Naive thymus-derived CD4-positive, alpha-beta T cell (primary cell): ENCODE measurements around the gene OR10G7. TPM values are rescaled to one million over a fixed set of nuclear protein-coding genes. Genes with fewer than 3 reads are reported as not detected.

Experiments
- ATAC-seq: fragments of 150-1000 bp; cut with Tn5 transposase; 2 replicates; pipeline ENCODE4 v1.10.0; 2021; ENCODE audit warnings: mild to moderate bottlenecking, moderate library complexity
- CTCF ChIA-PET: fragments of 350-600 bp; sonication (Branson Sonifier 250); formaldehyde crosslinking; loops from one replicate; lab custom pipeline; 2021; ENCODE audit warnings: antibody characterized with exemption; lab: Charles Lee
- POLR2A ChIA-PET: fragments of 350-600 bp; sonication (Branson Sonifier 250); formaldehyde crosslinking; loops from one replicate; lab custom pipeline; 2021; ENCODE audit warnings: antibody characterized with exemption, inconsistent platforms; lab: Charles Lee
- DNase-seq, 9 donors: peaks; one replicate each; pipeline versions ENCODE4 v3.0.0 to v3.0.0-alpha.2; 2020 to 2022; ENCODE audit warnings: mixed read lengths in 1 of 9
- H3K27ac ChIP-seq: one replicate; pipeline ENCODE4 v1.7.0; 2013; ENCODE audit warnings: mild to moderate bottlenecking, low read depth, low read length, moderate library complexity
- H3K27me3 ChIP-seq, 2 donors: one replicate each; pipeline ENCODE4 v1.7.0; 2013; ENCODE audit warnings: low read length in 2 of 2, mild to moderate bottlenecking in 2 of 2, moderate library complexity in 2 of 2; ENCODE audit not compliant: control insufficient read depth in 2 of 2, insufficient read depth in 2 of 2
- H3K36me3 ChIP-seq, 3 experiments: 1 replicate in 2 of 3; 2 replicates in 1 of 3; pipeline ENCODE4 v1.7.0; 2013; ENCODE audit warnings: low read length in 3 of 3, mild to moderate bottlenecking in 3 of 3, moderate library complexity in 1 of 3; ENCODE audit not compliant: insufficient read depth in 3 of 3, control insufficient read depth in 2 of 3
- H3K4me1 ChIP-seq, 2 donors: one replicate each; pipeline ENCODE4 v1.7.0; 2013; ENCODE audit warnings: low read length in 2 of 2, mild to moderate bottlenecking in 2 of 2, moderate library complexity in 1 of 2; ENCODE audit not compliant: control insufficient read depth in 2 of 2, insufficient read depth in 2 of 2
- H3K4me3 ChIP-seq: 2 replicates; pipeline ENCODE4 v1.7.0; 2013; ENCODE audit warnings: mild to moderate bottlenecking, low read length
- H3K9me3 ChIP-seq, 3 experiments: 1 replicate in 2 of 3; 2 replicates in 1 of 3; pipeline ENCODE4 v1.7.0; 2013; ENCODE audit warnings: low read length in 3 of 3; ENCODE audit not compliant: control insufficient read depth in 2 of 3
- H3K27ac Mint-ChIP-seq, 9 donors: one replicate each; pipeline ENCODE4 v1.8.0; 2020 to 2022; ENCODE audit warnings: mixed read lengths in 9 of 9, mild to moderate bottlenecking in 8 of 9, moderate library complexity in 5 of 9, inconsistent platforms in 2 of 9
- H3K27me3 Mint-ChIP-seq, 5 donors: one replicate each; pipeline ENCODE4 v1.8.0; 2021 to 2022; ENCODE audit warnings: mixed read lengths in 5 of 5, mild to moderate bottlenecking in 1 of 5
- H3K36me3 Mint-ChIP-seq, 5 donors: one replicate each; pipeline ENCODE4 v1.8.0; 2020 to 2022; ENCODE audit warnings: mixed read lengths in 5 of 5, mild to moderate bottlenecking in 3 of 5, inconsistent platforms in 1 of 5
- H3K4me1 Mint-ChIP-seq, 7 donors: one replicate each; pipeline ENCODE4 v1.8.0; 2020 to 2022; ENCODE audit warnings: mixed read lengths in 7 of 7, mild to moderate bottlenecking in 3 of 7, inconsistent platforms in 1 of 7
- H3K4me3 Mint-ChIP-seq, 10 donors: one replicate each; pipeline ENCODE4 v1.8.0; 2020 to 2022; ENCODE audit warnings: mild to moderate bottlenecking in 10 of 10, mixed read lengths in 10 of 10, moderate library complexity in 6 of 10, inconsistent platforms in 2 of 10
- H3K9me3 Mint-ChIP-seq, 11 donors: one replicate each; pipeline ENCODE4 v1.8.0; 2020 to 2022; ENCODE audit warnings: mixed read lengths in 11 of 11, mild to moderate bottlenecking in 4 of 11, inconsistent platforms in 1 of 11, moderate library complexity in 1 of 11
- intact Hi-C, 2 donors: fragments of 100-400 bp; cut with micrococcal nuclease; formaldehyde crosslinking; loops; one replicate each; pipeline ENCODE4 v1.15.1; 2023
- polyA plus RNA-seq, 2 donors: library from polyadenylated mRNA; unstranded; fragments of 300-500 nt; fragmentation: Illumina TruSeq; gene quantifications; one replicate each; pipeline ENCODE4 v1.2.3, GENCODE V29; 2021
- total RNA-seq, 6 experiments: library from RNA in 5 of 6; stranded (reverse) in 5 of 6; gene quantifications; 1 replicate in 5 of 6; 2 replicates in 1 of 6; pipeline ENCODE4 v1.2.3 and lab custom pipeline; 2021 to 2026

OR10G7 gene
- not detected for total RNA-seq
- polyA plus RNA-seq = not detected
- not detected for total RNA-seq (lab: John Stamatoyannopoulos, UW)

GRCh38 chr11:124041254-124041653, at the start of gene OR10G7:
TSS of gene OR10G7 (minus strand) at chr11:124041325. CDS start at chr11:124039001, 2,324 bp downstream.
- Histone ChIP-seq H3K36me3 (no peaks in the 10 kb centered on the region), H3K27me3 (no peaks in the 10 kb centered on the region), H3K9me3 (no peaks in the 10 kb centered on the region), H3K27ac (no peak within 1 kb of the TSS), H3K4me3 (no peak within 1 kb of the TSS), H3K4me1 (no peaks in the 10 kb centered on the region)
- ChIA-PET CTCF (no interaction called here), POLR2A (no interaction called here)
- intact Hi-C loops = no loop called here
- no peaks in the 10 kb centered on the region for H3K36me3 Mint-ChIP-seq
- ATAC-seq = no peak
- no peak within 1 kb of the TSS for H3K27ac Mint-ChIP-seq
- peaks cover 0 to under 1% (median 0%) of the 10 kb centered on the region in 11 donors for H3K9me3 Mint-ChIP-seq
- DNase-seq = no peak
- H3K4me3 Mint-ChIP-seq = no peak within 1 kb of the TSS
- H3K27me3 Mint-ChIP-seq = peaks cover 0 to 19% (median 9%) of the 10 kb centered on the region in 5 donors
- H3K4me1 Mint-ChIP-seq = no peaks in the 10 kb centered on the region

- H3K4me1 Mint-ChIP-seq = no peaks in the 10 kb centered on the region
- peaks cover 26 to 46% (median 36%) of the 10 kb centered on the region in 5 donors for H3K27me3 Mint-ChIP-seq
- no peaks in the 10 kb centered on the region for H3K36me3 Mint-ChIP-seq
- H3K27ac ChIP-seq = no peak overlapping the region
- DNase-seq = no peak
- no peak overlapping the region for H3K4me3 ChIP-seq
- no peak for ATAC-seq
- no peaks in the 10 kb centered on the region for H3K4me1 ChIP-seq
- H3K4me3 Mint-ChIP-seq = no peak overlapping the region
- intact Hi-C loops = no loop called here
- no peaks in the 10 kb centered on the region for H3K36me3 ChIP-seq
- POLR2A ChIA-PET = no interaction called here
- H3K9me3 ChIP-seq = no peaks in the 10 kb centered on the region
- no peaks in the 10 kb centered on the region for H3K27me3 ChIP-seq
- H3K9me3 Mint-ChIP-seq = no peaks in the 10 kb centered on the region
- no peak overlapping the region for H3K27ac Mint-ChIP-seq
- CTCF ChIA-PET = no interaction called here
Measured at GRCh38 chr11:124085997-124086846, 45.1 kb upstream of the OR10G7 start.

- H3K9me3 Mint-ChIP-seq = no peaks in the 10 kb centered on the region
- Histone ChIP-seq H3K27me3 (no peaks in the 10 kb centered on the region), H3K4me3 (no peak overlapping the region), H3K36me3 (no peaks in the 10 kb centered on the region), H3K4me1 (no peaks in the 10 kb centered on the region), H3K9me3 (no peaks in the 10 kb centered on the region), H3K27ac (no peak overlapping the region)
- intact Hi-C loops = no loop called here
- H3K4me1 Mint-ChIP-seq = no peaks in the 10 kb centered on the region
- no peak for ATAC-seq
- CTCF ChIA-PET = no interaction called here
- peaks cover 22 to 43% (median 39%) of the 10 kb centered on the region in 5 donors for H3K27me3 Mint-ChIP-seq
- POLR2A ChIA-PET = no interaction called here
- no peak overlapping the region for H3K27ac Mint-ChIP-seq
- H3K36me3 Mint-ChIP-seq = no peaks in the 10 kb centered on the region
- no peak overlapping the region for H3K4me3 Mint-ChIP-seq
- no peak for DNase-seq
Measured at GRCh38 chr11:124085583-124085982, 44.5 kb upstream of the OR10G7 start.

- POLR2A ChIA-PET = no interaction called here
- Mint-ChIP-seq H3K27me3 (peaks cover 29 to 47% (median 37%) of the 10 kb centered on the region in 5 donors), H3K36me3 (no peaks in the 10 kb centered on the region), H3K27ac (no peak overlapping the region), H3K4me1 (no peaks in the 10 kb centered on the region), H3K9me3 (no peaks in the 10 kb centered on the region), H3K4me3 (no peak overlapping the region)
- H3K9me3 ChIP-seq = no peaks in the 10 kb centered on the region
- H3K36me3 ChIP-seq = no peaks in the 10 kb centered on the region
- CTCF ChIA-PET = no interaction called here
- ATAC-seq (no peak), DNase-seq (no peak)
- no peak overlapping the region for H3K4me3 ChIP-seq
- H3K27me3 ChIP-seq = no peaks in the 10 kb centered on the region
- intact Hi-C loops = no loop called here
- H3K27ac ChIP-seq = no peak overlapping the region
- no peaks in the 10 kb centered on the region for H3K4me1 ChIP-seq
Measured at GRCh38 chr11:124082371-124082770, 41.2 kb upstream of the OR10G7 start.

- H3K4me3 Mint-ChIP-seq = no peak overlapping the region
- CTCF ChIA-PET = no interaction called here
- Histone ChIP-seq H3K36me3 (no peaks in the 10 kb centered on the region), H3K27ac (no peak overlapping the region), H3K4me1 (peaks cover 0 to 1% of the 10 kb centered on the region in 2 donors), H3K27me3 (no peaks in the 10 kb centered on the region), H3K4me3 (no peak overlapping the region), H3K9me3 (no peaks in the 10 kb centered on the region)
- POLR2A ChIA-PET = no interaction called here
- ATAC-seq = no peak
- H3K27me3 Mint-ChIP-seq = peaks cover 36 to 55% (median 42%) of the 10 kb centered on the region in 5 donors
- intact Hi-C loops = no loop called here
- no peak for DNase-seq
- H3K4me1 Mint-ChIP-seq = peaks cover 0 to 5% (median 2%) of the 10 kb centered on the region in 7 donors
- no peaks in the 10 kb centered on the region for H3K36me3 Mint-ChIP-seq
- H3K27ac Mint-ChIP-seq = no peak overlapping the region
- H3K9me3 Mint-ChIP-seq = no peaks in the 10 kb centered on the region
Measured at GRCh38 chr11:124081483-124081882, 40.4 kb upstream of the OR10G7 start.

- Histone ChIP-seq H3K4me3 (no peak overlapping the region), H3K36me3 (no peaks in the 10 kb centered on the region), H3K27ac (no peak overlapping the region), H3K27me3 (no peaks in the 10 kb centered on the region), H3K9me3 (no peaks in the 10 kb centered on the region), H3K4me1 (peaks cover 0 to 4% of the 10 kb centered on the region in 2 donors)
- DNase-seq (no peak), ATAC-seq (no peak)
- CTCF ChIA-PET = no interaction called here
- Mint-ChIP-seq H3K4me1 (peaks cover 0 to 9% (median 2%) of the 10 kb centered on the region in 7 donors), H3K27me3 (peaks cover 35 to 58% (median 39%) of the 10 kb centered on the region in 5 donors), H3K9me3 (no peaks in the 10 kb centered on the region), H3K27ac (no peak overlapping the region), H3K4me3 (no peak overlapping the region), H3K36me3 (no peaks in the 10 kb centered on the region)
- POLR2A ChIA-PET = no interaction called here
- intact Hi-C loops = no loop called here
Measured at GRCh38 chr11:124080327-124081001, 39.3 kb upstream of the OR10G7 start.
